Gastroesophageal sphincter (tissue), 4 donors: ENCODE measurements around the gene IQGAP2. TPM values are rescaled to one million over a fixed set of nuclear protein-coding genes. Genes with fewer than 3 reads are reported as not detected.

Experiments used
- ATAC-seq: fragments of 150-250 bp; one replicate; pipeline ENCODE4 v1.9.1; 2016; ENCODE audit warnings: mild to moderate bottlenecking, moderate library complexity
- H3K27ac ChIP-seq, 4 donors: fragments of 200-600 bp; sonication (generic) in 3 of 4; 1 replicate in 3 of 4; 2 replicates in 1 of 4; pipeline ENCODE4 v1.5.1; 2016 to 2019
- H3K27me3 ChIP-seq: fragments of 200-600 bp; sonication (generic); one replicate; pipeline ENCODE4 v1.5.1; 2019
- H3K36me3 ChIP-seq, 2 donors: fragments of 200-600 bp; sonication (generic); one replicate each; pipeline ENCODE4 v1.5.1; 2019; ENCODE audit warnings: control low read depth in 1 of 2
- H3K4me1 ChIP-seq, 3 donors: fragments of 200-600 bp; sonication (generic); 1 replicate in 2 of 3; 2 replicates in 1 of 3; pipeline ENCODE4 v1.5.1; 2016 to 2019; ENCODE audit warnings: control low read depth in 2 of 3
- H3K4me3 ChIP-seq, 2 donors: fragments of 200-600 bp; sonication (generic); one replicate each; pipeline ENCODE4 v1.5.1; 2019; ENCODE audit warnings: mild to moderate bottlenecking in 1 of 2, moderate library complexity in 1 of 2
- H3K9me3 ChIP-seq, 3 donors: fragments of 200-600 bp; sonication (generic); one replicate each; pipeline ENCODE4 v1.5.1; 2017 to 2019; ENCODE audit warnings: control low read depth in 2 of 3
- CTCF ChIP-seq, 4 experiments: fragments of 200-600 bp in 2 of 4; fragments of 450-650 bp in 2 of 4; sonication (generic) in 1 of 4; IDR thresholded peaks; one replicate each; pipeline ENCODE4 v1.5.1; 2017 to 2019; ENCODE audit warnings: antibody characterized with exemption in 4 of 4, mild to moderate bottlenecking in 2 of 4, moderate library complexity in 2 of 4
- EP300 ChIP-seq: sonication (generic); formaldehyde crosslinking; IDR thresholded peaks from one replicate; pipeline ENCODE4 v1.6.1; 2017; ENCODE audit warnings: antibody characterized with exemption, mild to moderate bottlenecking
- POLR2A ChIP-seq, 2 donors: fragments of 450-650 bp; IDR thresholded peaks; one replicate each; pipeline ENCODE4 v1.6.1; 2017; ENCODE audit warnings: antibody characterized with exemption in 2 of 2, mild to moderate bottlenecking in 2 of 2, moderate library complexity in 1 of 2
- POLR2AphosphoS5 ChIP-seq: sonication (generic); formaldehyde crosslinking; IDR thresholded peaks from one replicate; pipeline ENCODE4 v1.6.1; 2017; ENCODE audit warnings: antibody characterized with exemption
- WGBS, 2 donors: methylation state at CpG; one replicate each; pipeline ENCODE4 v1.1.5; 2018; ENCODE audit warnings: low coverage in 1 of 2; 5-methylcytosine and 5-hydroxymethylcytosine counted together
- total RNA-seq, 4 donors: library from RNA; depleted of rRNA; stranded (reverse); fragments of >200 nt; gene quantifications; one replicate each; pipeline ENCODE4 v1.1.0, GENCODE V29; 2016

The IQGAP2 gene
- total RNA-seq, 4 donors from 2014 or later, result 15.7 to 34.4 (median 25.8) TPM

GRCh38 chr5:76682387-76682786 is 279.3 kb downstream of the IQGAP2 start:
- Histone ChIP-seq H3K36me3 (no peaks in the 10 kb centered on the region), H3K27me3 (no peaks in the 10 kb centered on the region), H3K27ac (no peak overlapping the region), H3K4me1 (no peaks in the 10 kb centered on the region), H3K4me3 (no peak overlapping the region), H3K9me3 (no peaks in the 10 kb centered on the region)
- 66 to 67% methylated on average over 2 of the region's 2 CpGs for WGBS, 2 donors
- no peak for ATAC-seq
- TF ChIP-seq EP300 (no peak), POLR2AphosphoS5 (no peak), CTCF (IDR thresholded peaks at IDR 0.05) (no peak), POLR2A (IDR thresholded peaks at IDR 0.05) (no peak)

- Histone ChIP-seq H3K9me3 (no peaks in the 10 kb centered on the region), H3K4me3 (no peak overlapping the region), H3K27ac (no peak overlapping the region), H3K4me1 (no peaks in the 10 kb centered on the region), H3K36me3 (no peaks in the 10 kb centered on the region), H3K27me3 (no peaks in the 10 kb centered on the region)
- 78 to 79% methylated on average over 9 of the region's 9 CpGs for WGBS, 2 donors
- ATAC-seq, result no peak
- TF ChIP-seq POLR2A (IDR thresholded peaks at IDR 0.05) (no peak), POLR2AphosphoS5 (no peak), EP300 (no peak), CTCF (IDR thresholded peaks at IDR 0.05) (no peak)
These were observed 281.0 kb downstream of the IQGAP2 start for GRCh38 chr5:76683816-76684731.

- no peak overlapping the region for H3K4me3 ChIP-seq
- H3K4me1 ChIP-seq, result no peaks in the 10 kb centered on the region
- no peaks in the 10 kb centered on the region for H3K9me3 ChIP-seq
- H3K27ac ChIP-seq, result no peak overlapping the region
- no peak for ATAC-seq
- no peaks in the 10 kb centered on the region for H3K36me3 ChIP-seq
- WGBS, 2 donors, result 83 to 100% methylated on average over 1 to 3 of the region's 5 CpGs
- no peaks in the 10 kb centered on the region for H3K27me3 ChIP-seq
- no peak for TF ChIP-seq CTCF (IDR thresholded peaks at IDR 0.05)
- no peak for TF ChIP-seq EP300
- TF ChIP-seq POLR2A (IDR thresholded peaks at IDR 0.05), result no peak
These were observed 281.9 kb downstream of the IQGAP2 start for GRCh38 chr5:76684756-76685519.

GRCh38 chr5:76685704-76686103 is 282.6 kb downstream of the IQGAP2 start:
- peaks cover 0 to 1% (median 0%) of the 10 kb centered on the region in 3 donors for H3K4me1 ChIP-seq
- H3K27me3 ChIP-seq, result no peaks in the 10 kb centered on the region
- H3K9me3 ChIP-seq, result no peaks in the 10 kb centered on the region
- H3K27ac ChIP-seq, result no peak overlapping the region
- no peak for ATAC-seq
- 98 to 100% methylated on average over 2 to 3 of the region's 3 CpGs for WGBS, 2 donors
- no peak overlapping the region for H3K4me3 ChIP-seq
- TF ChIP-seq CTCF (IDR thresholded peaks at IDR 0.05) (no peak), EP300 (no peak), POLR2A (IDR thresholded peaks at IDR 0.05) (no peak), POLR2AphosphoS5 (no peak)
- no peaks in the 10 kb centered on the region for H3K36me3 ChIP-seq
